Measurements from ENCODE around the gene ANKAR. TPM values are rescaled to one million over a fixed set of nuclear protein-coding genes. Genes with fewer than 3 reads are reported as not detected.

ANKAR gene
- total and polyA plus RNA-seq, 2 of the 8 experiments (the other 6 are each of a cell fraction or from before 2014, with no cell fraction given), result 0.56 to 1.7 TPM

DNA sequence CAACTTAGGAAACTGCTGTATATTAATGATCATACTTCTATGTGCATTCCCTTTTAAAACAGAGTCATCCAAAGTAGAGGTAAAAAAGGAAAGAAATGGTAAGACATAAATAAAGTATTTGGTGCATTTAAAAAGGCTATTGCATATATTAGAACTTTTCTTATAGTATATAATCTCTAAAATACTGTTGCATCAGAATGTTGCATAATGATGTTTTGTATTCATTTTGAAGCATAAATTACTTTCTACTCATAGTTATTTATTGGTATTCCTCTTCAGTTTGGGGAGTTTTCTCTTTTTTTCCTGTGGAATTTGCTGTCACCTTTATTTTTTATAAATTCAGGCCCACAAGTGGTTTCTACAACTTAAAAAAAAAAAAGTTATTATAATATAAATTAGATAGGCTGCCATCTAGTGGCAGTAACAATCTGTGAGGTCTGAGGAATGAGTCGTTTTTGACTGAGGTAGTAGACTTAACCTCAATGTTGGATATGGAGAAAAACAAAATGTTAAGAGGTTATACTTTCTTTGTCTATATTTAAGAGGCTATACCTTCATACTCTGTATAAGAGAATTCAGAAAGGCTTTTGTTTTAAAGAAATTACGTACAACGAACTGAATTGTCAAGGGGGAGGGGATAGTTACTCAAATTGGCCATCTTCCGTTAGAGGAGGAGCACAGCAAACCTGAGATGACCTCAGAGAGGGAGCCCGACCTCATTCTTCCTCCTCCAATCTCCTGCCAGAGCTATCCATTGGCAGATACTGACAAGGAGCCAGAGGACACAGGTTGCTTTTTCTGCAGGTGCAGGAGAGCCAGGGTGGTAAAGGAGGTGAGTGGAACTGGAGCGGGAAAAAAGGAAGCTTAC is 23.8 kb downstream of the ANKAR start (continued):
- TF ChIP-seq, protein P1, sequence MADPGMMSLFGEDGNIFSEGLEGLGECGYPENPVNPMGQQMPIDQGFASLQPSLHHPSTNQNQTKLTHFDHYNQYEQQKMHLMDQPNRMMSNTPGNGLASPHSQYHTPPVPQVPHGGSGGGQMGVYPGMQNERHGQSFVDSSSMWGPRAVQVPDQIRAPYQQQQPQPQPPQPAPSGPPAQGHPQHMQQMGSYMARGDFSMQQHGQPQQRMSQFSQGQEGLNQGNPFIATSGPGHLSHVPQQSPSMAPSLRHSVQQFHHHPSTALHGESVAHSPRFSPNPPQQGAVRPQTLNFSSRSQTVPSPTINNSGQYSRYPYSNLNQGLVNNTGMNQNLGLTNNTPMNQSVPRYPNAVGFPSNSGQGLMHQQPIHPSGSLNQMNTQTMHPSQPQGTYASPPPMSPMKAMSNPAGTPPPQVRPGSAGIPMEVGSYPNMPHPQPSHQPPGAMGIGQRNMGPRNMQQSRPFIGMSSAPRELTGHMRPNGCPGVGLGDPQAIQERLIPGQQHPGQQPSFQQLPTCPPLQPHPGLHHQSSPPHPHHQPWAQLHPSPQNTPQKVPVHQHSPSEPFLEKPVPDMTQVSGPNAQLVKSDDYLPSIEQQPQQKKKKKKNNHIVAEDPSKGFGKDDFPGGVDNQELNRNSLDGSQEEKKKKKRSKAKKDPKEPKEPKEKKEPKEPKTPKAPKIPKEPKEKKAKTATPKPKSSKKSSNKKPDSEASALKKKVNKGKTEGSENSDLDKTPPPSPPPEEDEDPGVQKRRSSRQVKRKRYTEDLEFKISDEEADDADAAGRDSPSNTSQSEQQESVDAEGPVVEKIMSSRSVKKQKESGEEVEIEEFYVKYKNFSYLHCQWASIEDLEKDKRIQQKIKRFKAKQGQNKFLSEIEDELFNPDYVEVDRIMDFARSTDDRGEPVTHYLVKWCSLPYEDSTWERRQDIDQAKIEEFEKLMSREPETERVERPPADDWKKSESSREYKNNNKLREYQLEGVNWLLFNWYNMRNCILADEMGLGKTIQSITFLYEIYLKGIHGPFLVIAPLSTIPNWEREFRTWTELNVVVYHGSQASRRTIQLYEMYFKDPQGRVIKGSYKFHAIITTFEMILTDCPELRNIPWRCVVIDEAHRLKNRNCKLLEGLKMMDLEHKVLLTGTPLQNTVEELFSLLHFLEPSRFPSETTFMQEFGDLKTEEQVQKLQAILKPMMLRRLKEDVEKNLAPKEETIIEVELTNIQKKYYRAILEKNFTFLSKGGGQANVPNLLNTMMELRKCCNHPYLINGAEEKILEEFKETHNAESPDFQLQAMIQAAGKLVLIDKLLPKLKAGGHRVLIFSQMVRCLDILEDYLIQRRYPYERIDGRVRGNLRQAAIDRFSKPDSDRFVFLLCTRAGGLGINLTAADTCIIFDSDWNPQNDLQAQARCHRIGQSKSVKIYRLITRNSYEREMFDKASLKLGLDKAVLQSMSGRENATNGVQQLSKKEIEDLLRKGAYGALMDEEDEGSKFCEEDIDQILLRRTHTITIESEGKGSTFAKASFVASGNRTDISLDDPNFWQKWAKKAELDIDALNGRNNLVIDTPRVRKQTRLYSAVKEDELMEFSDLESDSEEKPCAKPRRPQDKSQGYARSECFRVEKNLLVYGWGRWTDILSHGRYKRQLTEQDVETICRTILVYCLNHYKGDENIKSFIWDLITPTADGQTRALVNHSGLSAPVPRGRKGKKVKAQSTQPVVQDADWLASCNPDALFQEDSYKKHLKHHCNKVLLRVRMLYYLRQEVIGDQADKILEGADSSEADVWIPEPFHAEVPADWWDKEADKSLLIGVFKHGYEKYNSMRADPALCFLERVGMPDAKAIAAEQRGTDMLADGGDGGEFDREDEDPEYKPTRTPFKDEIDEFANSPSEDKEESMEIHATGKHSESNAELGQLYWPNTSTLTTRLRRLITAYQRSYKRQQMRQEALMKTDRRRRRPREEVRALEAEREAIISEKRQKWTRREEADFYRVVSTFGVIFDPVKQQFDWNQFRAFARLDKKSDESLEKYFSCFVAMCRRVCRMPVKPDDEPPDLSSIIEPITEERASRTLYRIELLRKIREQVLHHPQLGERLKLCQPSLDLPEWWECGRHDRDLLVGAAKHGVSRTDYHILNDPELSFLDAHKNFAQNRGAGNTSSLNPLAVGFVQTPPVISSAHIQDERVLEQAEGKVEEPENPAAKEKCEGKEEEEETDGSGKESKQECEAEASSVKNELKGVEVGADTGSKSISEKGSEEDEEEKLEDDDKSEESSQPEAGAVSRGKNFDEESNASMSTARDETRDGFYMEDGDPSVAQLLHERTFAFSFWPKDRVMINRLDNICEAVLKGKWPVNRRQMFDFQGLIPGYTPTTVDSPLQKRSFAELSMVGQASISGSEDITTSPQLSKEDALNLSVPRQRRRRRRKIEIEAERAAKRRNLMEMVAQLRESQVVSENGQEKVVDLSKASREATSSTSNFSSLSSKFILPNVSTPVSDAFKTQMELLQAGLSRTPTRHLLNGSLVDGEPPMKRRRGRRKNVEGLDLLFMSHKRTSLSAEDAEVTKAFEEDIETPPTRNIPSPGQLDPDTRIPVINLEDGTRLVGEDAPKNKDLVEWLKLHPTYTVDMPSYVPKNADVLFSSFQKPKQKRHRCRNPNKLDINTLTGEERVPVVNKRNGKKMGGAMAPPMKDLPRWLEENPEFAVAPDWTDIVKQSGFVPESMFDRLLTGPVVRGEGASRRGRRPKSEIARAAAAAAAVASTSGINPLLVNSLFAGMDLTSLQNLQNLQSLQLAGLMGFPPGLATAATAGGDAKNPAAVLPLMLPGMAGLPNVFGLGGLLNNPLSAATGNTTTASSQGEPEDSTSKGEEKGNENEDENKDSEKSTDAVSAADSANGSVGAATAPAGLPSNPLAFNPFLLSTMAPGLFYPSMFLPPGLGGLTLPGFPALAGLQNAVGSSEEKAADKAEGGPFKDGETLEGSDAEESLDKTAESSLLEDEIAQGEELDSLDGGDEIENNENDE (IDR thresholded peaks at IDR 0.05; ENCODE audit: insufficient replicate concordance, low read length), result no peak
- no peak for TF ChIP-seq NRF1 (IDR thresholded peaks at IDR 0.05; ENCODE audit: low read depth, low read length)
- no peak for TF ChIP-seq JUND (IDR thresholded peaks at IDR 0.05; ENCODE audit: low read length)
- peak; percentile 54; the same call in 1 of the 2 replicates for TF ChIP-seq CREB1 (IDR thresholded peaks at IDR 0.05)
- no peak for TF ChIP-seq POLR2AphosphoS5 (IDR thresholded peaks at IDR 0.05; ENCODE audit: low read depth, low read length)
- TF ChIP-seq, protein P2, sequence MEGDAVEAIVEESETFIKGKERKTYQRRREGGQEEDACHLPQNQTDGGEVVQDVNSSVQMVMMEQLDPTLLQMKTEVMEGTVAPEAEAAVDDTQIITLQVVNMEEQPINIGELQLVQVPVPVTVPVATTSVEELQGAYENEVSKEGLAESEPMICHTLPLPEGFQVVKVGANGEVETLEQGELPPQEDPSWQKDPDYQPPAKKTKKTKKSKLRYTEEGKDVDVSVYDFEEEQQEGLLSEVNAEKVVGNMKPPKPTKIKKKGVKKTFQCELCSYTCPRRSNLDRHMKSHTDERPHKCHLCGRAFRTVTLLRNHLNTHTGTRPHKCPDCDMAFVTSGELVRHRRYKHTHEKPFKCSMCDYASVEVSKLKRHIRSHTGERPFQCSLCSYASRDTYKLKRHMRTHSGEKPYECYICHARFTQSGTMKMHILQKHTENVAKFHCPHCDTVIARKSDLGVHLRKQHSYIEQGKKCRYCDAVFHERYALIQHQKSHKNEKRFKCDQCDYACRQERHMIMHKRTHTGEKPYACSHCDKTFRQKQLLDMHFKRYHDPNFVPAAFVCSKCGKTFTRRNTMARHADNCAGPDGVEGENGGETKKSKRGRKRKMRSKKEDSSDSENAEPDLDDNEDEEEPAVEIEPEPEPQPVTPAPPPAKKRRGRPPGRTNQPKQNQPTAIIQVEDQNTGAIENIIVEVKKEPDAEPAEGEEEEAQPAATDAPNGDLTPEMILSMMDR (IDR thresholded peaks at IDR 0.05; ENCODE audit: control extremely low read depth in 1 of 3, insufficient read depth in 1 of 3, low read depth in 1 of 3, low read length in 3 of 3), result no peak; a peak in 1 of 4 replicates
- no peak for TF ChIP-seq SAP30 (IDR thresholded peaks at IDR 0.05; ENCODE audit: insufficient read depth, insufficient replicate concordance, low read length)
